GM19455 (cell line): ENCODE measurements around the gene AKAP6.

Experiments
- ATAC-seq: cut with Tn5 transposase; IDR thresholded peaks from one replicate; pipeline ENCODE4 v1.9.1; 2021; ENCODE audit not compliant: unreplicated experiment

Gene AKAP6

GRCh38 chr14:32404784-32405573 lies 75.9 kb downstream of the AKAP6 start:
- no peak for ATAC-seq

DNA sequence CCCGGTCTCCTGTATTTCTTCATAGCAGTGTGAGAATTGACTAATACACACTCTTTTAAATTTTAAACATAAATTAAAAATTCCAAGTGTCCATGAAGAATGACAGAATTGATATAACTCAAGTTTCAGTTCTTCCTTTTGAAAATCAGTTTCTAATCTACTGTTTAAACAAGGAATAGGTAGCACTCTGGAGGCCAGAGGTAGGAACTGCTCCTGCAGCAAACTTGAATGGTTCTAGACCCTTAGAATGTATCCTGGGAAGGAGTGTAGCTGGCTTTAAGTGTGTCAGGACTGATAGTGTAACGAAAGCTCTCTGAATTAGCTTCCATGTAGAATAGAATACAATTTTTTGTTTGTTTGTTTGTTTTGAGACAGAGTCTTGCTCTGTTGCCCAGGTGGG lies 76.8 kb downstream of the AKAP6 start:
- ATAC-seq = no peak

GRCh38 chr14:32407130-32407529 lies 78.0 kb downstream of the AKAP6 start:
- no peak for ATAC-seq

GRCh38 chr14:32408018-32408417 lies 78.9 kb downstream of the AKAP6 start:
- no peak for ATAC-seq

DNA sequence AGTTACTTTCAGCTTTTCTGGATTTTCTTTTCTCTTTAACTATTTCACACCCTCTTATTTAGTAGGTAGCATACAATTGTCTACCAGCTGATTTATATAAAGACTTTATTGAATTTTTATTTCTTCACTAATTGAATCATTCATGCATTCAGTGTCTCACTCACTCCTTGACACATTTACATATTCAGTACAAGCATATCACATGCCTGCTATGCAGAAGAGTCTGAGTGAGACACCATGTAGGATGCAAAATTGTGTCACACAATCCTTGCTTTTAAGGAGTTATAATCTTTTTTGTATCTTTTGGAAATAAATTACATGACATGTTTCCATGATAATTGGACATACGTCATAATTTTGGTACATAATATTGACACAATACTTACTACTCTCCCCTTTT lies 83.0 kb downstream of the AKAP6 start:
- no peak for ATAC-seq

DNA sequence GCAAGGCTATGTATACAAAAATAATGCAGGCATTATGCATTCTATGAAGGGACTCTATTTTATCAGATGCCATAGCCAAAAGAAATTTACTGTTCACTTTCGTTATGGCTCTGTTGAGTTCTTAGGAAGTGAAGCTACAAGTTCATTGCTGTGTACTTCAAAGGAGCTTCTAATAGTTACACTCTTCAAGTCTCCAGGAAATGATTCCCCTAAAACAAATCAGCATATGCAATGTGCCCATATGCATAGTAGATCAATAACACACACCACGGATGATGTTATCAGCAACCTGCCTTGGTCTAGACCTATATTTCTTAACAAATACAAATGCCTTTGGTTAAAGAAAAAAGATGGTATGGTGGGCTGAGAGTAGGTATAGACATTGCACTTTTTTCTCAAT lies 83.4 kb downstream of the AKAP6 start:
- no peak for ATAC-seq

DNA sequence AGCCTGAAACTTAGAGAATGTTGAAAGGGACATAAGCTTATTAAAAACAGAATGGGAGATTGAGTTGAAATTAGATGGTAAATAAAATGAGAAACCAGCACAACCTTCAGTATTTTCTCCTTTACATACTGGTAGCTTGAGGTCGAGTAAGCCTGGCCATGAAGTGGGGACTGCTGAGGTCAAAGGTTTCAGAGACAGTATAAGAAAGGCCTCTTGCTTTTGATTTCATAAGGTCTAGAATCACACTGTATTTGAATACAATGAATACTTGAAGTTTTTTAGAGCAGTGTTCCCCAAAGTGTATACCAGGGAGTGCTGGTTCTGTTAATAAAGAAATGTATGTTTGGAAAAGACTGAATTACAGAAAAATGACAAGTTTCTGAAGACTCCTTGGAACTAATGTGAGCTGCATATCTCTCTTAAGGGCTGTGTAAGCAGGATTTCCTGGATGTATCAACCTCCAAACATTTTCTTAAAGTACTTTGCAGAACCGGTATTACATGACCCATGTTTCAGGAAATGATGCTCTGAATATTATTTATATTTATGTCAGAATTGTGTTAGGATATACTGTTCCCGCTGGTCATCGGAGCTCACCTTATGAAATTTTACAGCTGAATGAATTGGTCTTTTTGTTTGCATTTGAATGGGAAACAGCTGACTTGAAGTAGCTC lies 85.0 kb downstream of the AKAP6 start:
- no peak for ATAC-seq

DNA sequence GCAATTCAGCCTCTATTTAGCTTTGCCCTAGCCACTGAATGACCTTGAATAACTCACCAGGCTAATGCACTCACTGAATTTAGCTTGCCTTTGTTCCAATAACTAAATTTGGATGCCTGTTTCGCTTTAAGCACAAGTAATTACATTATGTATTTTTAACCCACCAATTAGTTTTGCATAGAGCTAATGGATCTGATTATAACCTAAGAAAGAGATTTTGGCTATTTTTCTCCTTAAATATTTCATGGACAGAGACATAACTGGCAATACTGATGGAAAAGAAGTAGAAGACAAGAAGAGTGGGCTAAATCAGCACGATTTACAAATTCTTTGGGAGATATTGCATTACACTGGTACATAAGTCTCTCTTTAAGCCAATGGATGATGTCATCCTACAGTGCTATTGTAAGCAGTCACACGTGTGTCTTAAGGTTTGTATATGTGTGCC lies 85.7 kb downstream of the AKAP6 start:
- no peak for ATAC-seq

DNA sequence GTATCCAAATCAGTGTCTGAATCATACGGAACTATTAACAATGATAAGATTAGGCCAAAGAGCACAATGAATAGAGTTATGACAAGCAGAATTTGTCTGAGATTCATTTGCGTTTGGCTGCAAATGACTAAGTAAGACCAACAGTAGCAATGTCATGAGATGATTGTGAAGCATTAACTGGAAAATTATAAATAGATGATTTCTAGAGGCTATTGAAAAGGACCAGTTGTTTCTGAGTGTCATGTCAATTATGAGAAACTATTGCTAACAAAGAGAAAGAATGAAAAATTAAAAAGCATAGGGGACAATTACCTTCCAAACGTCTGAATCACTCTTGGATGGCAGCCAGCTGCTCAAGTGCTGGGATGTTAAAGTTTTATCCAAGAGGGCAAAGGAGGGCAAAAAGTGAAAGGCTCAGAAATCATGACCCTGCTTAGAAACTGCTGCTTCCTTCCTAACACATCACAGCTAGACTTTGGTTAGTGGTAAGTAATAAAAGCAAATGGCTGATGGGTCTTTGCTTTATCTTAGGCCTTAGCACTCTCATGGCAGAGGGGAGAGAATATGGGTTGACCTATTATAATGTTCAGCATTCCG lies 89.0 kb downstream of the AKAP6 start:
- ATAC-seq = no peak

GRCh38 chr14:32419429-32419828 lies 90.3 kb downstream of the AKAP6 start:
- no peak for ATAC-seq

DNA sequence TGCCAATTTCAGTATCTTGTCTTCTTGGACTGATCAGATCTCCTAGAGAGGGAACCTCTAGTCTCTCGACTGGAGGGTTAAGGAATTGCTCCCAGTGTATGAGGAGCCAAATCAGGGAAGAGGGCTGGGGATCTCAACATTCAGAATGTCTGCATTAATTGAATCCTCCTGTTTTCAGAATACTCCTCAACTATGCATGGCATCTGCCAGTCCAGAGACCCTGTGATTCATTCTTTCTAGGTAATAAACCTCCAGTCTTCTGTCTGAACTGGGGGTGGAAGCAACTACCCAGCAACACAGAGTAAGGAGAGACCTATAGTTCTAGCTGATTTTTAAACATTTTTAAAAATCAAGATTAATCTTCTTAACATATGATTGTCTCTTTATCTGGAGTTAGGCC lies 92.7 kb downstream of the AKAP6 start:
- ATAC-seq = no peak

DNA sequence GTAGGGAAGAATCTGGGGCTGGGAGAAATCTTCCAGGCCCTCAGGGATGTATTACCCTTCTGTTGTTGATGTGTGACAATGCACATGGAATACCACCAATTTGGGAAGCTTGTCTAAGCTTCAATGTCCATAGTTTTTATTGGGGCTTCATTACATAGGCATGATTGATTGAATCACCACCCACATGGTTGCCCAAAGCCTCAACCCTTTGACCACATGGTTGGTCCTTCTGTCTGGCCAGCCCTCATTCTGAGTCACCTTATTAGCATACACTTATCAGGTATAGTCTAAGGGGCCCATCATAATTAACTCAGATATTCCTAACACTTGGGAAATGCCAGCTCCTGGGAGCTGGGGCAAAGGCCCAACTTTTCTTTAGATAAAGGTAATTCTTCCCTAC lies 93.3 kb downstream of the AKAP6 start:
- ATAC-seq = no peak

GRCh38 chr14:32426028-32426427 lies 96.9 kb downstream of the AKAP6 start:
- no peak for ATAC-seq

- ATAC-seq = no peak
Observed at GRCh38 chr14:32426586-32427388, 97.7 kb downstream of the AKAP6 start.

- ATAC-seq = no peak
Observed at GRCh38 chr14:32427726-32428528, 98.8 kb downstream of the AKAP6 start.

- ATAC-seq = no peak
Observed at GRCh38 chr14:32428875-32429274, 99.8 kb downstream of the AKAP6 start.

- no peak for ATAC-seq
Observed at GRCh38 chr14:32430326-32430725, 101.2 kb downstream of the AKAP6 start.

GRCh38 chr14:32432813-32433538 lies 103.9 kb downstream of the AKAP6 start:
- ATAC-seq = no peak

GRCh38 chr14:32434180-32434579 lies 105.1 kb downstream of the AKAP6 start:
- no peak for ATAC-seq

GRCh38 chr14:32434880-32435279 lies 105.8 kb downstream of the AKAP6 start:
- ATAC-seq = no peak
